Ureter (tissue), 1 donor: ENCODE measurements around the gene CORO2B. TPM values are rescaled to one million over a fixed set of nuclear protein-coding genes. Genes with fewer than 3 reads are reported as not detected.
A peak's percentile ranks its signal among the peaks of the same experiment; 100 is the strongest.

ENCODE experiments used
- DNase-seq: peaks from one replicate; pipeline ENCODE4 v3.0.0-alpha.2; 2020; ENCODE audit warnings: low spot score
- total RNA-seq: library from RNA; stranded (reverse); gene quantifications from one replicate; pipeline ENCODE4 v1.2.4, GENCODE V29; 2023
- donor health status: DM: yes; HTN: yes; CAD: no.

Gene CORO2B, protein sequence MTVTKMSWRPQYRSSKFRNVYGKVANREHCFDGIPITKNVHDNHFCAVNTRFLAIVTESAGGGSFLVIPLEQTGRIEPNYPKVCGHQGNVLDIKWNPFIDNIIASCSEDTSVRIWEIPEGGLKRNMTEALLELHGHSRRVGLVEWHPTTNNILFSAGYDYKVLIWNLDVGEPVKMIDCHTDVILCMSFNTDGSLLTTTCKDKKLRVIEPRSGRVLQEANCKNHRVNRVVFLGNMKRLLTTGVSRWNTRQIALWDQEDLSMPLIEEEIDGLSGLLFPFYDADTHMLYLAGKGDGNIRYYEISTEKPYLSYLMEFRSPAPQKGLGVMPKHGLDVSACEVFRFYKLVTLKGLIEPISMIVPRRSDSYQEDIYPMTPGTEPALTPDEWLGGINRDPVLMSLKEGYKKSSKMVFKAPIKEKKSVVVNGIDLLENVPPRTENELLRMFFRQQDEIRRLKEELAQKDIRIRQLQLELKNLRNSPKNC
- 5.4 TPM for total RNA-seq

DNA sequence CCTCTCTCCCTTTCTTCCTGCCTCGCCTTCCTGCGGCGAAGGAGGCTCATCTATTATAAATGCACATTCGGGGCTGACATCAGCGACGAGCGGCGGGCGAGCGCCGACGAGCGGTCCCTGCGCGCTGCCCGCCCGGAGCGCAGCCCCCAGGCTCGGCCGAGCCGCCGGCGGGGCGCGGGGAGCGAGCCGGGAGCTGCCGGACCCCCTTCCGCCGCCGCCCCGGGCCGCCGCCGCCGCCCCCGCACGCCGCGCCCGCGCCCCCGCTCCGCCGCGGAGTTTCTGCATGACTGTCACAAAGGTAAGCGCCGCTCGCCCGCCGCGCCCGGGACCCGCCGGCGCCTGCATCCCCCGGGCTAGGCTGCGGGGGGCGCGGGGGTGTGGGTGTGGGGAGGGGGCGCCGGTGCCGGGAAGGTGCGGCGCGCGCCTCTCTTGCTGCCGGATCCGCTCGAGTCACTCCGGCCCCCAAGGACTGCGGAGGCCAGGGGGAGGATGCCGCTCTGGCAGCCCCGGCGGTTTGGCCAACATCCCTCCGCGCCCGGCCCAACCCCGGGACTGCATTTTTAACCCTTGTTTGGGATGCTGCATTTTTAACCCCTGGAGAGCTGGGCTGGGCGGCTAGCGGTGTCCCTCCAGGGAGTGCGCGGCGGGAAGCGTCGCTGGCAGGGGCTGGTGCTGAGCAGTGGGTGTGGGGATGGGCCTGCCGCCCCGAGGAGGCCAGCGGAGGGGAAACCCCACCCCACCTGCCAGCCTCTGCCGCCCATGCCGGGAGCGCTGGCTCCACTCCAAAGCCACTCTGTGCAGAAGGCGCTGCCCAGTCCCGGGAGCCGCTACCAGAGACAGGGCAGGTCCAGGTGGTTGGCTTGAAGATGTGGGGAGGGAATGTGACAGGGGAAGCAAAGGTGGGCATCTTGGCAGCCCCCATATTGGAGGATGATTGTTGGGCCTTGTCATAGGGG, at the start of gene CORO2B:
Gene CORO2B, plus strand, starts transcription at position 14 of the 956 bp plus-strand sequence. Its CDS starts 270 bp downstream, at position 284.
- no peak for DNase-seq

DNA sequence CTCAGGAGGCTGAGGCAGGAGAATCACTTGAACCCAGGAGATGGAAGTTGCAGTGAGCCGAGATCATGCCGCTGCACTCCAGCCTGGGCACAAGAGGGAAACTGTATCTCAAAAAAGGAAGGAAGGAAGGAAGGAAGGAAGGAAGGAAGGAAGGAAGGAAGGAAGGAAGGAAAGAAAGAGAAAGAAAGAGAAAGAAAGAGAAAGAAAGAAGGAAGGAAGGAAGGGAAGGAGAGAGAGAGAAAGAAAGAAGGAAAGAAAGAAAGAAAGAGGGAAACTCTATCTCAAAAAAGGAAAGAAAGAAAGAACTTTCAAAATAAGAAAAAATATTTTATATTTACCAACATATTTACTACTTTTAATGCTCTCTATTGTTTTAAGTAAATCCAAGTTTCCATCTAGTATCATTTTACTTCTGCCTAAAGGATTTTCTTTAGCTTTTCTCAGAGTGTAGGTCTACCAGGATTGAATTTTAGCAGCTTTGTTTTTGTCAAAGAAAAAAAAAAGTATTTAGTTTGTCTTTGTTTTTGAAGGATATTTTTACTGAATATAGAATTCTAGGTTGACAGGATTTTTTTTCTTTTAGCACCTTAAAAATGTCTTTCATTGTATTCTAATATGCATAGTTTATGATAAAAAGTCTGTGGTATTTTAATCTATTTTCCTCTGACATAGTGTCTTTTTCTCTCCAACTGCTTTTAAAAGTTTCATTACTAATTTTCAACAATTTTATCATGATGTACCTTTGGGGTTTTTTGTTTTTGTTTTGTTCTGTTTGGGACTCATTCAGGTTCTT, 47.2 kb upstream of the CORO2B start:
- no peak for DNase-seq

DNA sequence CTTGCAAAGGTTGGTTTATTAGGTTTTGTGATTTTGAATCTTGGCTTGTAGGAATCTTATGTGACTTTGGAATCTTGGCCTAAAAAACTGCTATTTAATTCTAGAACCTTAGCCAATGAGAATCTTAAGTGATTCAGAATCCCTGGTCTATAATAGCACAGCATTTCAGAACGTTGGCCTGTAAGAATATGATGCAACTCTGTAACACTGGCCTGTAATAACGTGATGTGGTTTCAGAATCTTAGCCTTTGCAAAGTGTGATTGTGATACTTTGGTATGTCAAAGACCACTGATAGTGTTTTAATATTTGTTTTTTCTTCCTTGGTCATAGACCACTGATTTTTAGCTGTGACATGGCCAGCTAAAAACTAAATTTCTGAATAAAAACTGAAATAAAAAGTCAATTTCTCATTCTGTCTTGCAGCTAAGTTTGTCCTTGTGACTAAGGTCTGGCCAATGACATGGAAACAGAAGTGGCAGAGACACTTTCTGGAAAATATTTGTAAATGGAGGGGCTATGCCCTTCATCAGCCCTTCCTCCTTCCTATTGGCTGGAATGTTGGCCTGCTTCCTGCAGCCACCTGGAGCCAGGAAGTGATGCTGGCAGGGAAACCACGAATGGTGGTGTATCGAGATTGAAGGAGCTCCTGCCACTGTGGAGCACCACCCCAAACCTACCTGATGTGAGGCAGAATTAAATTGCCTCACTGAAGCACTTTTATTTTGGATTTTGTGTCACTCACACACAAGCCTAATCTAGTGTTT, 42.3 kb upstream of the CORO2B start:
- no peak for DNase-seq

DNA sequence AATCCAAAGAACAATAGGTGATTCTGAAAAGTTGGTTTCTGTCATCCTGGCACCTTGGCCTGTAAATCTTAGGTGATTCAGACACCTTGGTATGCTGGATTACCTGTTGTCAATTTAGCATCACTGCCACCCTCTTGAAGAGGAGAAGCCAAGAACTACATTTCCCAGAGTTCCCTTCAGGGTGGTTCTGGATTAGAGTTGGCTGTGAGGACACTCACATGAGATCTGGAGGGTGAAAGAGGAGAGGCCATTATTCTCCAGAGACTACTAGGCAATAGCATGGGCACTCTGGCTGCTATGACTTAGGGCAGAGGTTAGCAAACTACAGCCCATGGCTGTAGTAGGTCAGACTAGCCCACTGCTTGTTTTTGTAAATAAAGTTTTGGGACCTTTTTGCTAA, 41.7 kb upstream of the CORO2B start:
- no peak for DNase-seq

DNA sequence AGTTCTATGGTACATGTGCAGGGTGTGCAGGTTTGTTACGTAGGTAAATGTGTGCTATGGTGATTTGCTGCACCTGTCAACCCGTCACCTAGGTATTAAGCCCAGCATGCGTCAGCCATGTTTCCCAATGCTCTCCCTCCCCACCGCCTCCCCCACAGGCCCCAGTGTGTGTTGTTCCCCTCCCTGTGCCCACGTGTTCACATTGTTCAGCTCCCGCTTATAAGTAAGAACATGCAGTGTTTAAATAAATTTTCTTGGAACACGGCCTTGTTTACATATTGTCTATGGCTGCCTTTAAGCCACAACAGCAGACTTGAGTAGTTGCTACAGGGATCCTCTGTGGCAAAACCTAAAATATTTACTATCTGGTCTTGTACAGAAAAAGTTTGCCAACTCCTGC, 41.3 kb upstream of the CORO2B start:
- no peak for DNase-seq

DNA sequence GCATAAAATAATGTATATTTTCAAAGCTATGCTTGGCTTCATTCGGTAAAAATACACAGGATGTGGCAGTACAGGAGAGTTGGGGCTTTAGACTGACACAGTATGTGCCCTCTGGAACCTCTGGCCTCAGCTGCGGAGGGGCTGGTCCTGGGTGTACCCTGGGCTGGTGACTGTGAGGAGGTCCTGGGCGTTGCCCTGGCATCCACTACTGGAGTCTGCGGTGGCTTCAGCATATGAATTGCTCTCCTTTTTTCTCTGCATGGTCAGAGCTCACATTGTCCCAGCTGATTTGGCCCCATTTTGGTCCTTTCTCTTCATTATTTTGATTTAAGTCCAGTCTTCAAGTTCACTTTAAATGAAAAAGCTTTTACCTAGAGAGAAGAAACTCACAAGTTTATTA, 40.5 kb upstream of the CORO2B start:
- no peak for DNase-seq

DNA sequence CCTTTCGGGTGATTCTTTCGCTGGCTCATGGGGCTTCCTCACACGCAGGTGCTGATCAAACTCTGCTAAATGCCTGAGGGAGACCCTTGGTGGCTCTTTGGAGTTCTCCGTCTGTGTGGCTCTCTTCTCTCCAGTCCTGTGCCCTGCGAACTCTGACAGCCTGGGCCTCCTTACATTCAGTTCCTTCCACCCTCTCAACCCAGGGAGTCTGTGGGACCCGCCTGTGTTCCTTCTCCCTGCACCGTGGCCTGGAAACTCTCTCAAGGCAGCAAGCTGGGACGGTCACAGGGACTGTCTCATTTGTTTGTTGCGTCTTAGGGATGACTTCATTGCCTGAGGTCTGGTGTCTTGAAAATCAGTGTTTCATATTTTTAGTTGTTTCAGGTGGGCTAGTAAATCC, 37.0 kb upstream of the CORO2B start:
- no peak for DNase-seq

DNA sequence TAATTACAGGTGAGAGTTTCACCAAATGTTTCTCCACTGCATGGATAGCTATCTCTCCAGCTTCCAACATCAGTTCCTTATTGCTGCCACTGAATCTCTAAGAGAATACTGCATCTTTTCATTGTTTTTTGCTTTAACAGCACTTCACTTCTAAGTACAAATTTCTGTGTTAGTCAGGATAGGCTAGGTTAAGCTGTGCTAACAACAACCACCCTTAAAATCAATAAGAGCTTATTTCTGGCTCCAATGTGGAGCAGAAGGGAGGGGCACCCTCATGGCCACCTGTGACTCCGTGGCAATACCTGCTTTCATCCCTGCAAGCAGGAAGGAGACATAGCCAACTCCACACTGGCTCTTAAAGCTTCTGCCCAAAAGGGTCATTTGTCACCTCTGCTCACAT, 36.4 kb upstream of the CORO2B start:
- DNase-seq = no peak

DNA sequence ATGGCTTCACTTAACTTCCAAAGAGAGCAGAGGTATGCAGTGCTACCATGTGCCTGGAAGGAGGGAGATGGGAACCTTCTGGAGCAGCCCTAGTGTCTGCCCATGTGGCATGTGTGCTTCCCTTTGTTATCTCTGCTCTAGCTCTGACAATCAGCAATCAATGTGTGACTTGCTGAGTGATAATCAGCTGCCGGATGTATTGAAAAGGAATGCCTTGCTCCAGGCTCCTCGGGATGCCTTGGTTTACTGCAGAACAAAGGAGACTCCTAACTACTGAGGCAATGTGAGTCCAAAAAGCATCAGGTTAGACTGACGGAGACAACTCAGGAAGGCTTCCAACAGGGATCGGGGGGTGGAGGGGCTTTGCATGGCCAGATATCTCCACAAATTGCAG, 36.0 kb upstream of the CORO2B start:
- no peak for DNase-seq

DNA sequence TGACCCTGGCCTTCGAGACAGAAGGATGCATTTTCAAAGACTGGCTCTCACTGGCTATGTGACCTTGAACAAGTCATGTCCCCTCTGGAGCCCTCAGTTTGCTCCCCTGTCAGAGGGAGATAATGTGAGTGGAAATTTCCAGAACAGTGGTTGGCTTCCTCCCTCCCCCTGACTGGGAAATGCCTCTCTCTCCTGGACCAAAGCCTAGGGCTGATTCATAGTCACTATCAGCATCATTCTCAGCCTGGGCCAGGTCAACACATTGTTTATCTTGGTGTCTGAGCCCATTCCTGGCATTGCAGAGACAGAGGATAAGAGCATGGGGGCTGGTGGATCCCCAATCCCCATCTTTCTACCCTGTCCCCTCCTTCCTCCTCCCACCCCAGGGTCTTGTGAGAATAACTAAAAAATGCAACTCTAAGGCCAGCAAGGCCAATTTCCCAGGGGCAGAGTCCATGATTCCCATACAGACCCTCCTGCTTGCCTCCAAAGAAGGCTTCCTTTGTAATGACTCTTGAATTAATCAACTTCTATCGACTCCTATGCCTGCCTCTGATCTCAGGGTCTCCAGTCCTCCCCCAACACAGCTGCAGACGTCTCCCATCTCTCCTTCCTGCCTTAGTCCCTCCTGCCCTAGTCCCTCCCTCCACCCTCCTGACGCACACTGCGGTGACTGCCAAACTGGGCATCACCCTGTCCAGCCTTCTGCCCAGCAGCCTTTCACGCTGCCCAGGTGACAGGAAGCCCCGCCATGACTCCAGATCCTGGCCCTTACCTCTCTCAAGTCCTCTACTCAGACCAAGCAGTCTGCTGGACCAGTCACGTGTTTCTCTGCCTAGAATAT, 35.4 kb upstream of the CORO2B start:
- peak; percentile 78 for DNase-seq

DNA sequence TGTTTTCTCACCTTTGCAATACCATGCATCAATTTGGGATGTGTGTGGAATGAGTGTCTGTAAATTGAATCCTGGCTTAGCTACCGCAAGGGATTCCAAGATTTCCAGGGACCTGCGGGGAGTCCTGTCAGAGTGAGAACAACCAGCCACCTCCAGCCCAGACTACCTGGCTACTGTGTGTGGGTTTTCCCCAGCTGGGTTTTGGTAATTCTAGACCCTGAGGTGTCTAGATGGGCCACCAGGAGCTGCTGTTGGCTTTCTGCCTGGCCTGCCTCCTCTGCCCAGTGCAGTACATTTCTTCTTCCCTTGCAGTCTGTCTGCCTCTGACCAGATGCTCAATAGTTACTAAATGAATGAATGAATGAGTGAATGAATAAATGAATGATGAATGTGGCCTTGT, 32.5 kb upstream of the CORO2B start:
- no peak for DNase-seq

DNA sequence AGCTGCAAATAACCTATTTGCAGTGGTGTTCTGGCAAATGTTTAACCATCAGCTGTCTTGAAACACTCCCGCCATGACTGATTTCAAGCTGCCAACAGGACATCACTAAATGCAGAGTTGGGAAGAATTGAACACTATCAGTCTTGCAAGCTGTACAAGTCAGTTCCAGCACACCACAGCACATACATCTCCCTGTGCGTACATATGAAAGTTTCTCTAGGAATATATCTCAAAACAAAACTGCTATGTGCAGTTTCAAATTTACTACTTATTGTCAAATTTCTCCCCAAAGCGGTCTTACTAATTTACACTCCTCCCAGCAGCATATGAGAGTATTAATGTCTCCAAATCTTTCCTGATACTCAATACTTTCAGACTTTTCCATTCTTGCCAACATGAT, 30.4 kb upstream of the CORO2B start:
- DNase-seq = no peak

DNA sequence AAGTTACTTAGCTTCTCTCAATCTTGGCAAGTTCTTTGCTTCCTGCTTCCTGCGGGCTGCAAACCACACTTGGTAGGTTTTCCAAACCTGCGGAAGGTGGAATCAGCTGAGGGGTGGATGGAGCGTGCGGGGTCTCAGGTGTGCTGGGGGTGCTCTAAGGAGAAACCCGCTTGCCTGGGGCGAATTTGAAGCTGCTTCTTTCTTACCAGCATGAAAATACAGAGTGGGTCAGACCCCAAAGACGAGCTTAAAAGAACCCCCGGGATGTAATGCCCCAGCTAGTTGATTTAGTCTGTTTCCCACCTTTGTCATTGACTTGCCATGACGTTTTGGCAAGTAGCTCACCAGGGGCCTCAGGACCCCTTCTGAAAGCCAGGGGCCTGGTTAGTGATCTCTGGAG, 28.8 kb upstream of the CORO2B start:
- DNase-seq = no peak

DNA sequence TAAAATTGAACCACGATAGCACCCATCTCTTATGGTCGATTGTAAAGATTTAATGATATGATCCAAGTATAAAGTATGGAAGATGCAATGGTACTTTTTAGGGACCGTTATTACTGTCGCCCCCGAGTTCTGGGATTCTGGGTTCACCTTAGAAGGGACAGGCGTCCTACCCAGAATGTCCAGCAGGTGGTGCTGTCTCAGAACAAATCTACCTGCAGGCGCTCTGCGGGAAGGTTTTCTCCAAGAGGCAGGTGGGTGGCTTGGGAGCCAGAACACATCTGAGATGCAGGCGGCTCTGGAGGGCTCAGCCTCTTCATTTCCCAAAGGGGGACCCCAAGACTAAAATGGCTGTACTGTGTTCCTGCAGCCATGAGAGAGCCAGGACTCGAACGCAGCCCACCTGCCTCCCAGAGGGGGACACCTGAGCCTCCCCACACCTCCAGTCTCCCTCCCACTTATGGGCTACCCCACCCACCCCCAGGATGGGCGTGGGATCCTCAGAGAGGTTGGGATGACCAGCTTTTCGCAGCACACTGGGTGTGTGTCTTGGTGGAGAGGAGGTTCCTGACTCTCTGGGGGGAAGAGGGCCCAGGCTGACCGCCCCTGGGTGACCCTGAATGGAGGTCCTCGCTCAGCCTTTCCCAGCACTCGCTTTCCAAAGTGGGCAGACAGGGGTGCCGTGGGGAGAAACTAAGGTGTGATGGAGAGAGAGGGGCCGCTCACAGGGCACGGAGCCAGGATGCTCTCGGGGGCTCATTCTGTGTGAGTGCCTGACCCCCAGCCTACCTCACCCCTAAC, 28.1 kb upstream of the CORO2B start:
- peak; percentile 82 for DNase-seq

DNA sequence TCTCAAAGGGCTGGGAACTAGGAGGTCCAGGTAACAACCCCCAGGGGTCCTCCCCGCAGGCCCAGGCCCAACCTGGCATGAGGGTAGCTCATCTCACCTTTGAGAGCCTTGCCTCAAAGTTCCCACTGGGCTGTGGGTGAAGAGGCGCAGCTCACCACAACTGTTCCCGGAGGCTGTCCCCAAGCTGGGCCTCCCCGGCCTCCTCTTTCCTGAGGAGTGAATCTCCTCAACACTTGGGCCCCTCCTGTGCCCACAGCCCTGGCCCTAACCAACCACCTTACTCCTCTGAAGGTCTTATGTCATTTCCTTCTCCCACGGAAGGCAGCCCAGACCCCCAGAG, 27.5 kb upstream of the CORO2B start:
- no peak for DNase-seq

DNA sequence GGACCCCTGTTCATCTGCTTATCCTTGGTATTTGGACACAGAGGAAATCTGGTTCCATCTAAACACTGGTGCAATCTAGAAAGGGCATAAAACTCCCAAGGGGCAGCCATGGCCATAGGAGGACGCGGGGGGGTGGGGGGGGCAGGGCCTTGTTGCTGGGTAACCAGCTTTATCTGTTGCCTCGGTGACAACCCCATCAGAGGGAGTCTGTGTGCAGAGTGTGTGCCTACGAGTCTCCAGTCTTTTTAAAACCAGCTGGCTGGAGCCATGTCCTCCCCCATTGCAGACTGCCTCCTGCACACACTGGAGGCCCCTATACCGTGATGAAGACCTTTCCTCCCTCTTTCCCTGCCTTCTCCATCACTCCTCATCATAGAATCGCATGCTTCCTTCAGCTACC, 26.4 kb upstream of the CORO2B start:
- DNase-seq = no peak

DNA sequence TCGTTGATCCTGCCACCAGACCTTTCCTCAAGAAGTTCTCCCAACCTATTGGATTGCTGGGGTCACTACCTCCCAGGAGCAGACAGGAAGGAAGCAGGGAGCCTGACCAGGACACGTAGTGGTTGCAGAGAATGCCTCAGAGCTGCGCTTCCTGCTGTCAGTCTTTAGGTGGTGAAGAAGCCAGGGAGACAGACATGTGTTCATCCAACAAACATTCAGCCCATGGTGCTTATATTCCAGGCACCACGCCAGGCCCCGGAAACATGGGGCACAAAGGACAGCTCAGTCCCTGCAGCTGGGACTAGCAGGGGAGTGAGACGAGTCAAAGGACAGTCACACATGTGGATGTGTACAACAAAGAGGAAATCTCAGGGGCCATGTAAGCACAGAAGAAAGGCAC, 26.0 kb upstream of the CORO2B start:
- no peak for DNase-seq

DNA sequence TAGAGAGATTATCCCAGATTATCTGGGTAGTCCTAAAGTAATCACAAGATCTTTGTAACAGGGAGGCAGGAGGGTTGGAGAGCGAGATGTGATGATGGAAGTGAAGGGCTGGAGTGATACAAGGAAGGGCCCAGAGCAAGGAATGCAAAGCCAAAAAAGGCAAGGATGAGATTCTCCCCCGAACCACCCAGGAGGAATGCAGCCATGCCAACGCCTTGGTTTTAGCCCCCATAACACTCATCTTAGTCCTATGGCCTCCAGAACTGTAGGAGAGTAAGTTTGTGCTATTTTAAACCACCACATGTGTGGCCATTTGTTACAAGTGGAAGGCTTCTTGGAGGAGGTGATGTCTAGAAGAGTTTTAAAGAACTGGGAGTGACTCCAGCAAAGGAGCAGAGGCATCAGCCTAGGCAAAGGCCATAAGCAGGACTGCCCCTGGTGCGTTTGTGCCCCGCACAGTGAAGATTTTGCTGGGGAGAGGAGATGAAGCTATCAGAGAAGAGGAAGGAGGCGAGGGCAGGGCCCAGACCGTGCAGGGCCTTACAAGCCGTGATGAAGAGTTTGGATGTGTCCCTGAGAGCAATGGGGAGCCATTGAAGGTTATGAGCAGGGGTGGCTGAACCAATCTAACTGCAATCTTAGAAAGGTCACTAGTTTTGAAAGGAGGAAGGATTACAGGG, 25.3 kb upstream of the CORO2B start:
- no peak for DNase-seq
